HCT116 (cell line): ENCODE results near the gene SRP68.

Experiments used
- EZH2phosphoT487 ChIP-seq: fragments of 200-600 bp; IDR thresholded peaks from 2 replicates; pipeline ENCODE4 v1.6.1; 2018; ENCODE audit warnings: antibody characterized with exemption, borderline replicate concordance
- JUND ChIP-seq: IDR thresholded peaks from 2 replicates; pipeline ENCODE4 v1.6.1; 2012
- POLR2A ChIP-seq: IDR thresholded peaks from 2 replicates; pipeline ENCODE4 v1.7.0; 2011; ENCODE audit warnings: borderline replicate concordance; ENCODE audit not compliant: insufficient read depth, insufficient read length; ENCODE audit errors: extremely low read depth
- TF ChIP-seq, protein P1 (sequence below), 3 experiments: fragments of 200-600 bp in 1 of 3; sonication (generic) in 1 of 3; IDR thresholded peaks in 2 of 3; conservative IDR thresholded peaks in 1 of 3; 2 replicates each; pipeline ENCODE4 v1.5.1; 2012 to 2017; ENCODE audit warnings: low read depth in 2 of 3, low read length in 2 of 3, antibody characterized with exemption in 1 of 3, borderline replicate concordance in 1 of 3, control low read depth in 1 of 3, mild to moderate bottlenecking in 1 of 3, mixed read lengths in 1 of 3, mixed run types in 1 of 3, moderate library complexity in 1 of 3; ENCODE audit not compliant: insufficient read depth in 1 of 3

DNA sequence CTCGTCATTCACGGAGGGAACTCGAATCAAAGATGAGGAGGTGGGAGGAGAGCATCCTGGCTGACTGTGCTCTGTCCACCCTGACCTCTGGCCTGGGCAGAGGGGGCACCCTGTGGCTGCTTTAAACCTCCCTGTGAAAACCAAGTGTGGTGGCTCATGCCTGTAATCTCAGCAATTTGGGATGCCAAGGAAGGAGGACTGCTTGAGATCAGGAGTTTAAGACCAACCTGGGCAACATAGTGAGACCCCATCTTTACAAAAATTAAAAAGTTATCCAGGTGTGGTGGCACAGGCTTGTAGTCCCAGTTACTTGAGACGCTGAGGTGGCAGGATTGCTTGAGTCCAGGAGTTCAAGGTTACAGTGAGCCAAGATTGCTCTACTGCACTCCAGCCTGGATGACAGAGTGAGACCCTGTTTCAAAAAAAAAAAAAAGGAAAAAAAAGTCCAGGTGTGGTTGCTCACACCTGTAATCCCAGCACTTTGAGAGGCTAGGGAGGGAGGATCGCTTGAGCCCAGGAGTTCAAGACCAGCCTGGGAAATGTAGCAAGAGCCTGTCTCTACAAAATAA lies 77.4 kb downstream of the SRP68 start:
- TF ChIP-seq, protein P1, sequence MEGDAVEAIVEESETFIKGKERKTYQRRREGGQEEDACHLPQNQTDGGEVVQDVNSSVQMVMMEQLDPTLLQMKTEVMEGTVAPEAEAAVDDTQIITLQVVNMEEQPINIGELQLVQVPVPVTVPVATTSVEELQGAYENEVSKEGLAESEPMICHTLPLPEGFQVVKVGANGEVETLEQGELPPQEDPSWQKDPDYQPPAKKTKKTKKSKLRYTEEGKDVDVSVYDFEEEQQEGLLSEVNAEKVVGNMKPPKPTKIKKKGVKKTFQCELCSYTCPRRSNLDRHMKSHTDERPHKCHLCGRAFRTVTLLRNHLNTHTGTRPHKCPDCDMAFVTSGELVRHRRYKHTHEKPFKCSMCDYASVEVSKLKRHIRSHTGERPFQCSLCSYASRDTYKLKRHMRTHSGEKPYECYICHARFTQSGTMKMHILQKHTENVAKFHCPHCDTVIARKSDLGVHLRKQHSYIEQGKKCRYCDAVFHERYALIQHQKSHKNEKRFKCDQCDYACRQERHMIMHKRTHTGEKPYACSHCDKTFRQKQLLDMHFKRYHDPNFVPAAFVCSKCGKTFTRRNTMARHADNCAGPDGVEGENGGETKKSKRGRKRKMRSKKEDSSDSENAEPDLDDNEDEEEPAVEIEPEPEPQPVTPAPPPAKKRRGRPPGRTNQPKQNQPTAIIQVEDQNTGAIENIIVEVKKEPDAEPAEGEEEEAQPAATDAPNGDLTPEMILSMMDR (IDR thresholded peaks at IDR 0.05 in 2 of 3, conservative IDR thresholded peaks at IDR 0.05 in 1 of 3; ENCODE audit: borderline replicate concordance in 1 of 3, insufficient read depth in 1 of 3, low read depth in 2 of 3, low read length in 2 of 3), result no peak
- TF ChIP-seq JUND (no peak), POLR2A (no peak), EZH2phosphoT487 (no peak)
